NCI-H1436 treated with DMSO at 0.1 percent for 48 hours (cell line): ENCODE data around the gene PRADC1.
"Not testable (repeated sequence)": the region's sequence is repeated elsewhere in the genome, so short reads cannot be mapped to it uniquely, and the experiment has no call there.

ENCODE experiments used
- DNase-seq: peaks from one replicate; lab custom pipeline; 2025; lab: John Stamatoyannopoulos, UW

Gene PRADC1

DNA sequence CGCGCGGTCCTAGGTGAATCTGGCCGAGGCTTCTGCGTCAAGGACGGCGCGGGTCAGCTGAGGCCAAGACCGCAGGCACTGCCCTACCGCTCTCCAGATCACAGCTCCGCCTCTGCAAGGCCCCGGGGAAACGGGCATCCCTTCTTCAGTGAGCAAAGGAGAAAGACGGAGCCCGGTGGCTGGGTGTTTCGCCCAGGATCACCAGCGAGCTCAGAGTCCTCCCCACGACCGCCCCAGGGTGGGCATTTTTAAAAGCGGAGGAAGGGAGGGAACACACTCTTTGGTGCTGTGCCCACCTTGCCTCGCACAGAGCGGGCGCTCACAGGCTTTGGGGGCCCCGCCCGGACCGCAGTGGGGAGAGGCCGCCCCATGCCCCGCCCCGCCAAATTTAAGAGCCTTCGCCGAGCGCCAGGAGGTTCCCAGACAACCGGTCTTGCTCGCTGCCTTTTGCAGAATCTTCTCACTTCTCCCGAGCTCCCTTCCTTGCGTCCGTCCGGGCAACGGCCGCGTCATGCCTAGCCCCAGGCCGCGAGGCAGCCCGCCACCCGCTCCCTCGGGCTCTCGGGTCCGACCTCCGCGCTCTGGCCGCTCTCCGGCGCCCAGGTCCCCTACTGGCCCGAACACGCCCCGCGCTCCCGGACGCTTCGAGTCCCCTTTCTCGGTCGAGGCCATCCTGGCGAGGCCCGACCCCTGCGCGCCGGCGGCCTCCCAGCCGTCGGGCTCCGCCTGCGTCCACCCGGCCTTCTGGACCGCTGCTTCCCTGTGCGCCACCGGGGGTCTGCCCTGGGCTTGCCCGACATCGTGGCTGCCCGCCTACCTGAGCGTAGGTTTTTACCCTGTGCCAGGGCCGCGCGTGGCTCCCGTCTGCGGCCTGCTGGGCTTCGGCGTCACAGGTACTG is 30.6 kb downstream of the PRADC1 start, which contains the start of gene NOTO:
NOTO (plus strand) TSS at position 419 of the 899 bp plus-strand sequence; CDS start at position 512, 93 bp downstream.
- DNase-seq, result no peak

DNA sequence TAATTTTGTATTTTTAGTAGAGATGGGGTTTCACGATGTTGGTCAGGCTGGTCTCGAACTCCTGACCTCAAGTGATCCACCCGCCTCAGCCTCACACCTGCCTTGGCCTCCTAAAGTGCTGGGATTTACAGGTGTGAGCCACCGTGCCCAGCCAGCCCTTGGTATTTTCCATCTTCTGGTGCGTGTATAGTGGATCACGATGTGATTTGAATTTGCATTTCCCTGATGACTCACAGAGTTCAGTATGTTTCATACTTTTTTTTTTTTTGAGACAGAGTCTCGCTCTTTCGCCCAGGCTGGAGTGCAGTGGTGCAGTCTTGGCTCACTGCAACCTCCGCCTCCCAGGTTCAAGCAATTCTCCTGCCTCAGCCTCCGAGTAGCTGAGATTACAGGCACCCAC is 32.8 kb downstream of the PRADC1 start:
- DNase-seq, result not testable (repeated sequence)

DNA sequence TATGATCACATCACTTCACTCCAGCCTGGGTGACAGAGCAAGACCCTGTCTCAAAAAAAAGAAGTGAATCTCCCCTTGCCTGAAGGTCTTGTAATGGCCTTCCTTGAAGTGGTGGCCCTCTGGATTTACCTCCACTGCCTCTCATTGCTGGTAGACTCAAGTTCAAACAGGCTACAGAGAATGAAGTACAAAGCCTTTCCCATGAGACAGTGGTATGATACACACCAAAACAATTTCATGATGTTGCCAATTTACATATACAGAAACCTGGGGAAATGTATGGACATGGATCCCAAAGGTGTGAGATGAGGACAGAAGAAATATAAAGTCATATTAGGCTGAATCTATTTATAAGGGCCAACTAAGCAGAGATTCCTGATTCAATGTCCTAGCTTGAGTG is 35.5 kb downstream of the PRADC1 start:
- DNase-seq, result no peak

DNA sequence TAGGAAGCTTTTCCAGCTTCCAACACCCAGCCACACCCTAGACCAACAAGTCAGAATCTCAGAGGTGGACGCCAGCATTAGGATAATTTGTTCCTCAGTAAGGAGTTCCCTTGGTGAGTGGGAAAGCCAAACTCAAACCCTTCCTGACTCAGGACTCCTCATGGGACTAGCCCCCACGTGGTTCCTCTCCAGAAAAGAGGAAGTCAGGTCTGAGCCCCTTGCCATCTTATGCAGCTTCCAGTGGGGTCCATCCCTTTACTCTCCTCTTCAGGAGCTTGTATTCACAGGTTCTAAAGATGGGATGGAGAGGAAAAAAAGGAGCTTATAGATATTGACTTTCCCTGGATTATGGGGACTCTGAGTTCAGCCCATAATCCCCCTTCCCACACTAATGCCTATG is 45.5 kb downstream of the PRADC1 start:
- no peak for DNase-seq

DNA sequence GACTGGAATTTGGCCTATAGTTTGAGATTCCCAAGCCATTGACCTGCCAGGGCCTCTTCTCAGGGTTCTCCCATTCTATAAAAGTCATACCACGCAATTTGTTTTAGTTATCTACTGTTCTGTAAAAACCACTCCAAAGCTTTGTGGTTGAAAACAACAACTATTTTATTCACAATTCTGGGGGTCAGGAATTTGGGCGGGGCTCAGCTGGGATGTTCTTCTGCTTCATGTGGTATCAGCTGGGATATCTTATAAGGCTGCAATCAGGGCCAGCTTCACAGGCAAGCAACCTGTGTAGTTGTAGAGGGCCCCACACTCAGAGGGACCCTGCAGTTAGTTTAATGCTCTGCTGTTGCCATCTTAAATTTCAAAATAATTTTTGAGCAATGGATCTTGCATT is 47.1 kb downstream of the PRADC1 start:
- DNase-seq, result no peak
